Tibial nerve (tissue), 4 donors: ENCODE data around the gene TAB2.

Source experiments
- EP300 ChIP-seq, 2 donors: sonication (generic); formaldehyde crosslinking; IDR thresholded peaks; one replicate each; pipeline ENCODE4 v1.6.1; 2017; ENCODE audit warnings: antibody characterized with exemption in 2 of 2, mild to moderate bottlenecking in 1 of 2
- POLR2A ChIP-seq, 2 donors: fragments of 450-650 bp; IDR thresholded peaks; one replicate each; pipeline ENCODE4 v1.6.1; 2017; ENCODE audit warnings: antibody characterized with exemption in 2 of 2, mild to moderate bottlenecking in 2 of 2, moderate library complexity in 2 of 2
- TF ChIP-seq, protein P1 (sequence below), 5 experiments: fragments of 200-600 bp in 3 of 5; fragments of 450-650 bp in 2 of 5; sonication (generic) in 3 of 5; IDR thresholded peaks; one replicate each; pipeline ENCODE4 v1.5.1; 2016 to 2019; ENCODE audit warnings: antibody characterized with exemption in 5 of 5, mild to moderate bottlenecking in 3 of 5, moderate library complexity in 2 of 5

DNA sequence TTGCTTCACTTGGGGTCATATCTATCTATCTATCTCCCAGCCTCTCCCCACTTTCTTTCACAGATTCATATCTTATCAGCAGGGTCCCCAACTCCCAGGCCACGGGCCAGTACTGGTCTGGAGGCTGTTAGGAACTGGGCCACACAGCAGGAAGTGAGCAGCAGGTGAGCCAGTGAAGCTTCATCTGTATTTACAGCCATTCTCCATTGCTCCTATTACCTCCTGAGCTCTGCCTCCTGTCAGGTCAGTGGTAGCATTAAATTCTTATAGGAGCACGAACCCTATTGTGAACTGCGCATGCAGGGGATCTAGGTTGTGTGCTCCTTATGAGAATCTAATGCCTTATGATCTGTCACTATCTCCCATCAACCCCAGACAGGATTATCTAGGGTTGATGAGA is 14.8 kb upstream of the TAB2 start:
- TF ChIP-seq, protein P1, sequence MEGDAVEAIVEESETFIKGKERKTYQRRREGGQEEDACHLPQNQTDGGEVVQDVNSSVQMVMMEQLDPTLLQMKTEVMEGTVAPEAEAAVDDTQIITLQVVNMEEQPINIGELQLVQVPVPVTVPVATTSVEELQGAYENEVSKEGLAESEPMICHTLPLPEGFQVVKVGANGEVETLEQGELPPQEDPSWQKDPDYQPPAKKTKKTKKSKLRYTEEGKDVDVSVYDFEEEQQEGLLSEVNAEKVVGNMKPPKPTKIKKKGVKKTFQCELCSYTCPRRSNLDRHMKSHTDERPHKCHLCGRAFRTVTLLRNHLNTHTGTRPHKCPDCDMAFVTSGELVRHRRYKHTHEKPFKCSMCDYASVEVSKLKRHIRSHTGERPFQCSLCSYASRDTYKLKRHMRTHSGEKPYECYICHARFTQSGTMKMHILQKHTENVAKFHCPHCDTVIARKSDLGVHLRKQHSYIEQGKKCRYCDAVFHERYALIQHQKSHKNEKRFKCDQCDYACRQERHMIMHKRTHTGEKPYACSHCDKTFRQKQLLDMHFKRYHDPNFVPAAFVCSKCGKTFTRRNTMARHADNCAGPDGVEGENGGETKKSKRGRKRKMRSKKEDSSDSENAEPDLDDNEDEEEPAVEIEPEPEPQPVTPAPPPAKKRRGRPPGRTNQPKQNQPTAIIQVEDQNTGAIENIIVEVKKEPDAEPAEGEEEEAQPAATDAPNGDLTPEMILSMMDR (IDR thresholded peaks at IDR 0.05) = no peak
- no peak for TF ChIP-seq POLR2A (IDR thresholded peaks at IDR 0.05)
- no peak for TF ChIP-seq EP300 (IDR thresholded peaks at IDR 0.05)
